ELR (cell line): Measurements from ENCODE around the gene ANXA9.

Experiments used
- DNase-seq: peaks from one replicate; pipeline ENCODE4 v3.0.0-alpha.2; 2015; ENCODE audit warnings: low read depth

ANXA9 gene

DNA sequence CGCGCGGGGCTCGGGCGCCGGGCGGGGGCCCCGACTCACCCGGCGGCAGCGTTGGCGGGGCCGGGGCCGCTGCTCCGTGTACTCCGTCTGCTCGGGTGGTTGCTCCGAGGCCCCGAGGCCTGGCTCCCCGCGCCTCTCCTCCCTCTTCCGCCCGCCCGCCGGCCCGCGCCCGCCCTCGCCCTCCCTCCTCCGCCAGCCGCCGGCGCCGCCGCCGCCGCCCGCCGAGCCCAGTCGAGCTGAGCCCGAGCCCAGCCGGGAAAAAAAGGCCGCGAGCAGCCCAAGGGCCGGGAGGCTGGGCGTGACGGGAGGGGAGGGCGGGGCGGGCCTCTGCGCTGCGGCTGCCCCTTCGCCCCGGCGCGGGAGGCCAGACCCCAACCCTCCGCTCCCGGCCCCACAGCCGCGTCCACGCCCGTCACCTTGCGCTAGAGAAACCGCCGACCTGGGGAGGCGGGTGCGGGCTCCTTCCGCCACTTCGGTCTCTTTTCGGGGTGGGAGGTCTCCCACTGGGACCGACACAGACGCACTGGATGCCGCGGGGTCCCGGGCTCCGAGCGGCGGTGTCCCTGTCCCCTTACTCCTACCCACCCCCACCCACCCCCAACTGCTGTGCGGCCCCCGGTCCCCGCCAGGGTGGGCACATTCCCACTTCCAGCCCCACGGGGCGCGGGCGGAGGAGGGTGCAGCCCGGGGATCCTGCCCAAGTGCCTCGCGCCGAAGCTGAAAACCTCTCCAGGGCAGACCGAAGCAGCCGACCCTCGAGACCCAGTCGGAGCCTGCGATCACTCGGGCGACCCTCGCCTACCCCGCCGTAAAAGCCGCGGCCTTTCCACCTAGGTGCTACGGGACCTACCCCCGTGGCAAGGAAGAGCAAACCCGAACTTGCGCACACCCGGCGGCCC is 7.3 kb upstream of the ANXA9 start, which contains the start of gene CERS2:
Gene CERS2 (minus strand): TSS at position 256 of the 899 bp plus-strand sequence. CDS start 5,745 bp downstream, outside the sequence.
- peak; percentile 87 for DNase-seq

DNA sequence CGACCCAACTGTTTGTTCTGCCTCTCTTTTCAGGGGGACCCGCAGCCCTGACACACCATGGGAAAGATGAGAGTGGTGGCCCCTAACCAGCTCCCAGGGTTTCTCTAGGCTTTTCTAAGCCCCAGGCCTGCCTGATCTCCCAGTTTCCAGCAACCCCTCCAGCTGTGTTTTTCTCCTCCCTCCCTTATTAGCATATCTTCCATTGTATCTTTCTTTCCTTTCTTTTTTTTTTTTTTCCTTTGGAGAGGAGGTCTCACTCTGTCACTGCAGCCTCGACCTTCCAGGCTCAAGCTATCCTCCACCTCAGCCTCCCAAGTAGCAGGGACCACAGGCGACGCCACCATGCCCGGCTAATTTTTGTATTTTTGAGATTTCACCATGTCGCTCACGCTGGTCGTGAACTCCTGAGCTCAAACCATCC is 5.7 kb upstream of the ANXA9 start:
- DNase-seq = no peak

DNA sequence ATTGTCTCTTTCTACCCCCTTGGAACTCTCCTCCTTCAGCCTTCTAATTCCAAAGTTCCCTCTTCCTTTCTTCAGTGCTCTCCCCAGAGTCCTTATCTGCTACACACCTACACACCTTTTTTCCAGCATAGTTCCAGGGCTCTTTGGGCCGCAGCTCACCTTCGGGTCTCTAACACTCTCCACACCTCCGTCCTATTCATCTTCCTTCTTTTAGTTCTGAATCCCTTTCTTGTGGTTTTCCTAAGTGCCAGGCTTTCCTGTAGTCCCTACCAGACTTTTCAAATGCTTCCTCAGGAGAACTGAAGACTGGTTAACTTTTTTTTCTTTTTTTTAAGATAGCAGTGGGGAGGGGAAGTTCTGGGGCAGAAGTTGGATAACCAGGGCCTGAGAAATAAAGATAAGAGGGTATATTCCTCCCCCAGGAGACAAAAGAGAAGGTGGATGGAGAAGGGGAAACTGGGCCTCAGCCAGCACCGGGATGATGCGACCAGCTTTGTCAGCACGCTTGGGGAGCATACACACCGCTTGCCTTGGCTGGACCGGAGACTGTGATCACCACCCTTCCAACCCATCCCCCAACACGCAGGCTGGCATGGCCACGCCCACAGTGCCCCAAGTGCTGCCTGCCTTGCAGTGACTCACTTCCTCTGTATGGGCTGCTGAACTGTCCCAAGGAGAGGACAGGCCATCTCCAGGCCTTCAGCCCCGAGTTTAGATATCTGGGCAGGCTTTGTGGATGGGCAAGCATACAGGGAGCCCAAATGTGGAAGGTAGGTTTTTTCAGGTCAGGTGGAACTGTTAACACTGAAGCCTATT is 5.0 kb upstream of the ANXA9 start:
- peak; percentile 74 for DNase-seq

DNA sequence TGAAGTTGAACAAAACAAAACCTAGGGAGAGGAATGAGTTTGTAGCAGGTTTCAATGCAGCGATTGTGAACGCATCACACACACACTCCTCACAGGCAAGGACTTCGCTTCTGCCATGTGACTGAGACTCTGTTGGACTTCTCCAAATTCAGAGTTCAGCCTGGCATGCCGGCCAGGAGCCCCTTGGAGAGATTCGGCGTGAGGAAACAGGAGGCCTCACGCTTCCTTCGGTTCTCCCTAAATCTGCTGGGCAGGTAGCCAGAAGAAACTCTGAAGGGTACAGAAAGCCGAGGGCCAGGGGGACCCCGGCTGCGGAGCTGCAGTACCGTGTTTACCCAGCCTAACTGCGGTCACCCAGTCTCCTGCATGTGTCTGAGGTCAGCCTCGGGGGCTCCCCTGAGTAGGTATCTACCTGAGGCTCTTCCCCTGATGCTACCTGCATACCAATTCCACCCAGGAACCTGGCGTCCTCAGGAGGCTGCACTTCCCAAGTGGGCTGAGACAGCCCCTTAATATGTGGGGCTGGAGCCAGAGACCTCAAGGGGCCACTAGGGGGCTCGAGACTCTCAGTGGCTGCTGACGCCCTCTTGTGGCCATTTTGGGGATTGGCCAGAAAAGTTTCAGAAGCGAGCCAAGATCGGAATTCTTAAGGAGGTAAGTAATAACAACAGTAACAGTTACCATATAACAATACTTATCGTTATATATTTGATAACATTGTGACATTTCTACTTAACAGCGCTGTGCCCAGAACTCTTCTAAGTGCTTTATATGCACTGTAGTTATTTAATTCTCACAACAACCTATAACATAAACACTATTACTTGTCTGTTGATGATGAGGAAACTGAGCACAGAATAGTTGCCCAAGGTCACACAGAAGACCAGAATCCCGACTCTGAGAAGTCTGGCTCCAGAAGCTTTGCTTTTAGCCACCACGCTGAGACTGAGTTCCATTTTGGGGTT is 2.7 kb upstream of the ANXA9 start:
- DNase-seq = peak; percentile 92

DNA sequence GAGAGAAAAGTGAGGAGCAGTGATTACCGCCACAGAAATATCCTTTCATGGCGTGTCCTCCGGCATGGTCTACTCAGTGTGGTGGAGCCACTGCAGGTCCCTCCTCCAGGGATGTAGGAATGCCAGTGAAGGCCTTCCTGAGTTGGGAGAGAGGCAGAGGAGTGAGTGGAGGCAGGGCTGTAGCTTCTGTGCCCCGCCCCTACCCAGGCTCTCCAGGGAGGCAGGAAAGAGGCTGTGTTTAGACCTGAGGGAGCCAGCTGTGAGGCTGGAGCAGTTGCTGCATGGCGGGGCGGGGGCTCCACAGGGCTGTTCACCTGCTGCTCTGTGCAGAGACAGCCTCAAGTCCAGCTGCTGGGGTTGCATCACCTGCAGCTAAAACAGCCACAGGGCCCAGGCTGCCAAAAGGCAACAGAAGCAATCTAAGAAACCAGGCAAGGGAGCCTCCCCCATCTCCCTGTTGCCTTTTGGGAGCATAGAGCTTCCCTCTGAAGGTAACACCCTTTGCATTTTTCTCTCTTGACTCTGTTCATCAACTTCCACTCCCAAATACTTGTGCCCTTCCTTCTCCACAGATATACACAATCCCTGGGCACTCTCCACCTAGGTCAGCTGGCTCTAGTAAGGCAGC is 801 bp upstream of the ANXA9 start:
- DNase-seq = peak; percentile 38

DNA sequence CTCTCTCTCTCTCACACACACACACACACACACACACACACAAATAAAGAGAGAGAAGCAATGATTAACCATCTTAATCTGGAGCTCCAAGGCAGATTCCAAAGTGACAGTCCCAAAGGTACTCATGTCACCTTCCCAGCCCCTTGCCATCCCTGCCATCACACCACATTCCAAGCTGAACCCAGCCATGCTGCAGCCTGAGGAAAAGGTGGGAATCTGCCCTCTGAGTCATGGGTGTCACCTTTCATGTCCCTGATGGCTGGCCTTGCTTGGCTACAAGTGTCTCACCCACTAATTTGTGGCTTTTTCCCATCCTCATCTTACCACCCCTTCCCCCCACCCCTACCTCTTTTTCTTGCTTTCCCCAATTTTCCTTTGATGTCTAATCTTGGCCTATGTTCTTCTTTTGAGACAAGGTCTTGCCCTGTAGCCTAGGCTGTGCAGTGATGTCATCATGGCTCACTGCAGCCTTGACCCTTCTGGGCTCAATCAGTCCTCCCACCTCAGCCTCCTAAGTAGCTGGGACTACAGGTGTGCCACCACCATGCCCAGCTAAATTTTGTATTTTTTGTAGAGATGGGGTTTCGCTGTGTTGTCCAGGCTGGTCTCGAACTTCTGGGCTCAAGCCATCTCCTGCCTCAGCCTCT is 3.2 kb downstream of the ANXA9 start:
- DNase-seq = no peak

DNA sequence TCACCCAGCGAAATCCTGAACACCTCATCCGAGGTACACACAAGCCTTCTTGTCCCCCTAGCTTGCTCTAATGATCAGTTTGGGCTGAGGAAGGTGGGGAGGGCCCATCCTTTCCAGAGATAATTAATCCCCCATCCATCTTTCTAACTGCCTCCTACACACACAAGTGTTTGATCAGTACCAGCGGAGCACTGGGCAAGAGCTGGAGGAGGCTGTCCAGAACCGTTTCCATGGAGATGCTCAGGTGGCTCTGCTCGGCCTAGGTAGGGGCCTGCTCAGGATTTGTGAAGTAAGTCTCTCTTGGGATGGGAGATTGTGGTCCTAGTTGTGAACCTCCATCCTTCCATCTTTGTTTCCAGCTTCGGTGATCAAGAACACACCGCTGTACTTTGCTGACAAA is 5.8 kb downstream of the ANXA9 start:
- no peak for DNase-seq

DNA sequence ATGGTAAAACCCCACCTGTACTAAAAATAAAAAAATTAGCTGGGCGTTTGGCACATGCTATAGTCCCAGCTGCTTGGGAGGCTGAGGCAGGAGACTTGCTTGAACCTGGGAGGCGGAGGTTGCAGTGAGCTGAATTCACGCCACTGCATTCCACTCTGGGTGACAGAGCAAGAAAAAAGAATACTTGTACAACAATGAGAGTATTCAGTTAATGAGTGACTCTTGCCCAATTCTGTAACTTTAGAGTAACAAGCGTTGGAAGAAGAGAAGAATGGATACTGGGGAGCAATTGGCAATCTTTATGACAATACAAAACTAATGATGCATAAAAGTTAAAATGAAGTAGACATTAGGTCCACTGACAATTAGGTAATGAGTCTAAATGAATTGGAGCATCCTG is 10.5 kb downstream of the ANXA9 start:
- DNase-seq = no peak

DNA sequence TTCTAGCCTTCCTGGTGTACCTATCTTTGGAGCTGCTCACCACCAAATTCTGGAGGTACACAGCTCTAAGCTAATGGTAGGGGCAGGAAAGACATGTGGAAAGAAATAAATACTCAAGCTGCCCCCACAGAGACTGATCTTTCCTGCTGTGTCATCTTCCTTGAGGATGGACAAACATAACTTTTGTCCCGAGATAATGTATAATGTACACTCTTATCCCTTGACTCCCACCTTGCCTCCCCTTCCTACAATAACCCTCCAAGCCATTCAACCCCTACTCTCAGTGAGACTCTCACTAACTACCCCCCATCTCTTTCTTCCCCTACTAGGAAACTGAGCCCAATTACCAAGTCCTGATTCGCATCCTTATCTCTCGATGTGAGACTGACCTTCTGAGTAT is 12.2 kb downstream of the ANXA9 start:
- DNase-seq = no peak

DNA sequence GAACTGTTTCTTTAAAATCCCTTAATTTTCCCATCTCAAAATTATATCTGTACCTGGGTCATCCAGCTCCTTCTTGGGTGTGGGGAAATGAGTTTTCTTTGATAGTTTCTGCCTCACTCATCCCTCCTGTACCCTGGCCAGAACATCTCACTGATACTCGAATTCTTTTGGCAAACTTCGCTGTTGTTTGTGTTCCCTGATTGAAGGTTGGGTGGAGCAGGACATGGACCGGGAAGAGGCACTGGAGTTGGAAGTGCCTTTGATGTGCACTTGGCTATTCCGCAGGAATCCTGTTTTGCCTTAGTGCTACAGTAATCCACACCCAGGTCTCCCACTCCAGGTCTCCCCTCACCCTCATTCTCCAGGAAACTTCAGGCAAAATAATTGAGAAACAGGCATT is 13.4 kb downstream of the ANXA9 start:
- no peak for DNase-seq

DNA sequence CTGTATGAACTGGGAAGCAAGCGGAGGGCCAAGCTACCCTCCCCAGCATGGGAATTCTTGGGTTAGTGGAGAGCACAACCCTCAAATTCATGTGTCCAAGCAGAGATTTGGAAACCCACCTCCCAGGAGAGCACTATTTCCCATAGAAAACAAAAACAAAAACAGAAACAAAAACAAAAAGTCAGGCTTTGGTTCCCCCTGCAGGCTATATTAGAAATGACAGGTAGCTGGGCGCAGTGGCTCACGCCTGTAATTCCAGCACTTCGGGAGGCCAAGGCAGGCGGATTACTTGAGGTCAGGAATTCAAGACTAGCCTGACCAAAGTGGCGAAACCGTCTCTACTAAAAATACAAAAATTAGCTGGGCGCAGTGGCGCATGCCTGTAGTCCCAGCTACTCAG is 13.8 kb downstream of the ANXA9 start:
- DNase-seq = peak; percentile 48

DNA sequence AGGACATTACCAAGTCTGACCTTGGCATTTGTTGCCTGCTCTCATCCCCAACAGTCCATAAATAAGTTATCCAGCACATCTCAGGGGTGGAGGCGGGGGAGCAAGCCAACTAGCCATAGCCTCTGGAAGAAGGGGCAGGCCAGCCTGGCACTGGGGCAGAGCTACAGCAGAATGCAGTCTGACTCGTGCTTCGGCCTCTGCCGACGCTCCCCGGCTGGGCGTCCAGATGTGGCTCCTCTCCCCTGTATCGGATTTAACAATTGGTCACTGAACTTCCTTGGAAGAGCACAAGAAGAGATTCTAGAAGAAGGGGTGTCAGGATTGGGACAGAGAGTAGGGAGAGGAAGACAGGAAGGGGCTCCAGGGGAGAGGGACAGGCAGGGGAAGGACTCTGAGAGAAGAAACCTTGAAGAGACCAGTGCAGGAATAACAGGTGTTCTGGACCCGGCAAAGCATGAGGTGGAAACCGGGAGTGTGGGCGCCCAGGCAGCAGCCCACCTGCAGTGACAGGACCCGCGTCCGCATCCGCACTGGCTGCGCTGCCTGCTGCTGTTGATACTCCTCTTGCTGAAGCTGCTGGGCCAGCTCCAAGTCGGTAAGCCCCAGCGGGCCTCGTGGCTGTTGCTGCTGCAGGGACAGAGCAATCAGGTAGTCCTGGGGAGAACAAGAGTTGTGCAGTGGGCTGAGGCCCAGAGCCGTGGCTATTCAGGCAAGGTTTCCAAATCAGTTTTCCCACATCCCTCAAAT is 15.2 kb downstream of the ANXA9 start:
- DNase-seq = no peak

DNA sequence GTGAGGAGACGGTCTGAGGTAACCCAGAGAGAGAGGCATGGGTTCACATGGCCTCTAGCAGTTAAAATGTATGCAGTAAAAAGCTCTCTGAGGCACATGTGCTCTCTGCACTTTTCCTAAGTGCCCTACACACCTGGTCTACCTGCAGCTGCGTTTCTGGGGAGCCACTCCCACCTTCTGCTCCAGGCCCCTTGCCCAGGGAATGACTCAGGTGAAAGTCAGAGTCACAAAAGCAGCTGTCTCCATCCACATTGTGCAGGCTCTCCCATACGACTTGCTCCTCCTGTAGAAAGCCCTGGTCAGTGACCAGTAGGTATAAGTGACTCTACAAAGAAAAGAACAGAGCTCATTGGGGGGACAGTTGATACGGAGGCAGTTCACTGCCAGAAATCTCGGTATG is 15.9 kb downstream of the ANXA9 start:
- DNase-seq = no peak

DNA sequence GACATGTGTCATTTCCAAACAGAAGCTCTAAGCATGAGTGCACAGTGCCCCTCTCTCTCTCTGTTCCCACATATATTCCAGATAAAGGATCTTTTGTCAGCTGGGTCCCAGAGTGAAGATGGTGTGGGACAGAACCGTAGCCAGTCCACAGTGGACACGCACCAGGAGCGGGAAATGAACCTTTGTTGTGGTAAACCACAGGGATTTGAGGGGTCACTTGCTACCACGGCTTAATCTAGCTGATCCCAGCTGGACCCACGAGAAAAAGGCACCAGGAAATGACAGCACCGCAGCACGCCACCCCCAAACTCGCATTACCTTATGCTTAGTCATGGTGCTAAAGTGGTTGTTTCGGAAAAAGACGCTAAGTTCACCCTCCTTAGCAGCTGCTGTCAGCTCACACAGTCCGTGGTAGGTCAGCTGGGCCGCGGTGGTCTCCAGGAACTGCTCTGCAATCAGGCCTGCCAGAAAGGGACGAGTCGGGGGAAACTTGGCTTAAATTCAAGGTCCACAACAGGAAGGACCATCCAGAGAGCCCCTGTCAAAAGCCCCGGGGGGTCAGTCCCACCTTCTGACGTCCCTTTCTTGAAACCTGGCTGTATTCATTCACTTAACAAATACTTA is 17.1 kb downstream of the ANXA9 start:
- DNase-seq = peak; percentile 92

DNA sequence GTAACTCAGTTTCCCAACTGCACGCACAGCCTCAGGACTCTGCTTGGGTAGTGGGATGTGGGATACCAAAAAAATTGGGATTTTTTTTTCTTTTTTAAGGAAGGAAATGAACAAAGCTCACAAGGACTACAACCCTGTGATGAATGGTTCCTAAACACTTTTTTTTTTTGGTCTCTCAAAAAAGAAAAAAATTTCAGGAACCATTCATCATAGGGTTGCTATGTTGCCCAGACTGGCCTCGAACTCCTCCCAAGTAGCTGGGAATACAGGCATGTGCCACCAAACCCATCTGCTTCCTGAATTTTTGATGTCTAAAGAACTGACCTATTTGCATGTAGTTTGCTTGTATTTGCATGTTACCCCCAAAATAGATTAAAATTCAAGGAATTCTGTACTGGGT is 17.8 kb downstream of the ANXA9 start:
- peak; percentile 35 for DNase-seq

DNA sequence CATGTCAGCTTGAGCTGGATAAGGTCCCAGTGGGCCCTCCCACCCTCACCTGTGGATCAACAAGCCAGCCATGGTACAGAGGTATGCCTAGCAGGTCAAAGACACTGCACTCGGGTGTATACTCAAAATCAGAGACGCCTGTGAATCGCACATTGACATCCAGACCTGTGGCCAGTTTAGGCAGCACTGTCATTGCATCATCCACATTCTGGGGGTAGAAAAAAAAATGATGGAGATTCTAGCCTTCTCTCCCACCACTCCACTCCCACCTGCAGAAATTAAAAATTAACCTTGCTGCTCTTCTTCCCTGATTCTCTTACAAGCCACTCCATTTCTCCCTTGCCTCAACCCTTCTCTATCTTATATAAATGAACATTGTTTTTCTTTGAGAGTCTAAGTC is 18.3 kb downstream of the ANXA9 start:
- no peak for DNase-seq

DNA sequence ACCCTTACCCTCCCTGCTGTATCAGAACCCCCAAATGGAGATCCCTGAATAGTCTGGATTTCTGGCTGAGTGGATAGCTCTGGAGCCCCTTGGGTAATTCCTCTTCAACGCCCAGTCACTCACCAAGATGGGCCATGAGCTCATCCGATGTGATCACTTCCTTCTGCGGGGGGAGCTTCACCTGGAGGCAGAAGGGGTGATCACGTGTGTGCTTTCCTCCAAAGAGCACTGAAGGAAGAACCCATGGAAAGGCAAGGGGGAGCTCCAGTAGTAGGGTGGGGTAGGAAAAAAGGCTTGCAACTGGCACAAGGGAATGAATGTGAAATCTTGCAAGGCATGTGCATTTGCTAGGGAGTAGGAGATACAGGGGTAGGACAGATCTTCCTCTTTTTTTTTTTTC is 19.5 kb downstream of the ANXA9 start:
- DNase-seq = peak; percentile 60

DNA sequence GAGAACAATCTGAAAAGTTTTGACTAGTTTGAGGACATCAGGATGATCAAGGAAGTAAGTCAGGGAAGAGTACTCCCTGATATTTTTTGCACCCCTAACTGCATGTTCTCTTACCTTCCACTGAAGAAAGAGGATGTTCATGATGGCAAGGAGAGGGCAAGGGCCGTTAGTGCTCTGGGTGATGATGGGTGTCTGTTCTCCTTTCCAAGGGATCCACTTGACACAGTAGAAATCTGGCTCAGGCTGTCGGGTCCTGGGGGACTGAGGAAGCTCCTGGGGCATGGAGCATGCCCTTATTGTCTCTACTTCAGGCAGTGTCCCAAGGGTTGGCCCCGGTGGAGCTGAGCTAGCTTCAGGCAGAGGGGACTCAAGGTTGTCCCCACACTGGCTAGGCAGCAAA is 20.0 kb downstream of the ANXA9 start:
- no peak for DNase-seq

DNA sequence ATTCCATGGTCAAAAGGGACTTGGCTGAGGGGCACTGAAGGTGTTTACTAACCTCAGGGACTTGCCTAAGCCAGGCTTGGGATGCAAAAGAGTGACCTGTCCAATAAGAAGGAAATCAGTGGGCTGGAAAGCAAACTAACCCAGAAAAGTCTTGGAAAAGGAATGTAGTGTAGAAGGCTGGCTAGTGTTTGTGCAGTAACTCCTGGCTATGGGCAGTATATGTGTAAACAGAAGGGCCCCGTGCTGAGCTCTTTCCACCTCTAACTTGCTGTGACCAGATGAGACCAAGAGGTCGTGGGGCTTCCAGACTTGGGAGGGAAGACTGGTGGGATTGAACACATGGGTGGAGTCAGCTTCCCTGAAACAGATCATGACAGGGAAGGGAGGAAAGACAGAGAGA is 20.5 kb downstream of the ANXA9 start:
- DNase-seq = no peak

DNA sequence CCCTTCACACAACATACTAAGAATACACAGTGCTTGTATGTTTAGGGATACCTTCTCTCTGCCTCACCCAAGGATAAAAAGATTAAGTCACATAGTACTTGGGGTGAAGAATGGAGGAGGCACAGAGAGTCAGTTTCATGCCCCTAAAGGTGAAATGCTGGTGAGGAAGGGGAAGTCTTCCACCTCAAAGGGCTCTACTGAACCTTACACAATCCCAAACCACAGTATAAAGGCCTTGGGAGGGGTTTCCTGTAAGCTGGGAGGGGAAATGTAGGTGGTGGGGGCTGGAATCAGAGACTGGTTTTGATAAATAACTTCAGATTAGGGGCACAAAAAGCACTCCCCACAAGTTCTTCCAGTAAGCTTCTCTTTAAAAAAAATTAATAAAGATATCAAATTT is 21.1 kb downstream of the ANXA9 start:
- no peak for DNase-seq
